Kidney (tissue), 14 donors: ENCODE data around the gene OSM. TPM values are rescaled to one million over a fixed set of nuclear protein-coding genes. Genes with fewer than 3 reads are reported as not detected.

Experiments
- DNase-seq, 5 donors: peaks; one replicate each; pipeline ENCODE4 v3.0.0-alpha.2; 2013 to 2020
- FAIRE-seq: peaks from 2 replicates; lab custom pipeline; 2012; peaks lifted over from hg19 to GRCh38; lab: Jason Lieb, UNC
- H3K27ac ChIP-seq, 2 donors: one replicate each; pipeline ENCODE4 v1.7.0; 2013; ENCODE audit warnings: low read depth in 2 of 2, low read length in 2 of 2, inconsistent platforms in 1 of 2
- H3K27me3 ChIP-seq: one replicate; pipeline ENCODE4 v1.7.1; 2013; ENCODE audit warnings: low read length, inconsistent platforms; ENCODE audit not compliant: control insufficient read depth, insufficient read depth
- H3K36me3 ChIP-seq, 3 donors: one replicate each; pipeline versions ENCODE4 v1.7.0 to v1.7.1; 2013; ENCODE audit warnings: low read length in 3 of 3, control low read depth in 1 of 3, inconsistent platforms in 1 of 3; ENCODE audit not compliant: insufficient read depth in 3 of 3, control insufficient read depth in 2 of 3
- H3K4me1 ChIP-seq, 3 donors: one replicate each; pipeline versions ENCODE4 v1.7.0 to v1.7.1; 2013; ENCODE audit warnings: low read length in 3 of 3, inconsistent platforms in 1 of 3, low read depth in 1 of 3; ENCODE audit not compliant: control insufficient read depth in 2 of 3, insufficient read depth in 2 of 3
- H3K4me3 ChIP-seq, 3 donors: one replicate each; pipeline versions ENCODE4 v1.7.0 to v1.8.1; 2013; ENCODE audit warnings: low read length in 3 of 3, control low read depth in 1 of 3, inconsistent platforms in 1 of 3
- H3K9ac ChIP-seq, 3 donors: one replicate each; pipeline versions ENCODE4 v1.7.0 to v1.7.1; 2013; ENCODE audit warnings: low read length in 3 of 3, control low read depth in 1 of 3, inconsistent platforms in 1 of 3
- H3K9me3 ChIP-seq, 3 donors: one replicate each; pipeline versions ENCODE4 v1.7.0 to v1.7.1; 2013; ENCODE audit warnings: low read length in 3 of 3, control low read depth in 1 of 3, inconsistent platforms in 1 of 3; ENCODE audit not compliant: control insufficient read depth in 2 of 3, insufficient read depth in 1 of 3
- CTCF ChIP-seq: IDR thresholded peaks from 3 replicates; pipeline ENCODE4 v1.5.1; 2012; ENCODE audit warnings: mild to moderate bottlenecking, moderate library complexity, borderline replicate concordance; ENCODE audit not compliant: insufficient read depth; ENCODE audit errors: extremely low read depth
- intact Hi-C: fragments of 100-400 bp; cut with DNase I; formaldehyde crosslinking; loops from one replicate; pipeline ENCODE4 v1.11.1; 2022
- polyA plus RNA-seq: library from polyadenylated mRNA; stranded (reverse); fragments of 350-450 nt; fragmentation: Illumina TruSeq; extraction: RNeasy Lipid Tissue Mini Kit (QIAGEN cat#74804); gene quantifications from one replicate; pipeline ENCODE4 v1.2.3, GENCODE V29; 2014; ENCODE audit warnings: low read depth, low replicate concordance; ENCODE audit not compliant: insufficient read depth
- total RNA-seq: library from RNA; stranded (reverse); fragmentation: NEBNext Ultra II Directional; extraction: Animal tissue kit (Norgen Biotek cat#: 25700); gene quantifications from one replicate; pipeline ENCODE4 v1.2.1, GENCODE V29; 2021
- donor health status: control.
- donor health status: control.
- donor health status: control.
- donor health status: control.
- donor health status: control.
- donor health status: DM: yes; HTN: yes; CAD: no.
- donor health status: Normal renal cell carcinoma (clear cell type).

Gene OSM
- total and polyA plus RNA-seq, 2 donors from 2014 or later = 0.56 to 1.2 TPM

GRCh38 chr22:30239488-30240405 lies 26.9 kb downstream of the OSM start:
- TF ChIP-seq CTCF = no peak
- Histone ChIP-seq H3K4me1 (peaks cover 5 to 12% (median 11%) of the 10 kb centered on the region in 3 donors), H3K27ac (no peak overlapping the region), H3K36me3 (no peaks in the 10 kb centered on the region), H3K9me3 (no peaks in the 10 kb centered on the region), H3K4me3 (no peak overlapping the region), H3K9ac (no peak overlapping the region), H3K27me3 (no peaks in the 10 kb centered on the region)
- intact Hi-C loops = no loop called here
- FAIRE-seq = no peak
- no peak for DNase-seq

GRCh38 chr22:30238661-30239487 lies 27.8 kb downstream of the OSM start:
- Histone ChIP-seq H3K27ac (no peak overlapping the region), H3K36me3 (no peaks in the 10 kb centered on the region), H3K4me3 (no peak overlapping the region), H3K27me3 (no peaks in the 10 kb centered on the region), H3K9me3 (no peaks in the 10 kb centered on the region), H3K4me1 (peaks cover 8 to 15% (median 13%) of the 10 kb centered on the region in 3 donors), H3K9ac (no peak overlapping the region)
- TF ChIP-seq CTCF = no peak
- peak; percentile 76 to 92 (median 83) for DNase-seq
- FAIRE-seq = no peak
- intact Hi-C loops = no loop called here

GRCh38 chr22:30238136-30238535 lies 28.5 kb downstream of the OSM start:
- no peaks in the 10 kb centered on the region for H3K9me3 ChIP-seq
- DNase-seq (no peak), FAIRE-seq (no peak)
- H3K9ac ChIP-seq = no peak overlapping the region
- peaks cover 8 to 15% (median 13%) of the 10 kb centered on the region in 3 donors for H3K4me1 ChIP-seq
- H3K27me3 ChIP-seq = no peaks in the 10 kb centered on the region
- intact Hi-C loops = no loop called here
- TF ChIP-seq CTCF = no peak
- no peak overlapping the region for H3K27ac ChIP-seq
- H3K36me3 ChIP-seq = no peaks in the 10 kb centered on the region
- H3K4me3 ChIP-seq = no peak overlapping the region
